Activated naive CD8-positive, alpha-beta T cell treated with anti-CD3 and anti-CD28 coated beads, Interleukin-2, amount 50 U/mL, for 24 hours (primary cell): ENCODE measurements around the gene ATCAY.

Experiments
- ATAC-seq: fragments of 150-1000 bp; cut with Tn5 transposase; one replicate; pipeline ENCODE4 v1.10.0; 2021
- DNase-seq: peaks from one replicate; pipeline ENCODE4 v3.0.0; 2021
- H3K27ac Mint-ChIP-seq: one replicate; pipeline ENCODE4 v1.8.0; 2021; ENCODE audit warnings: mild to moderate bottlenecking, mixed read lengths
- H3K27me3 Mint-ChIP-seq: one replicate; pipeline ENCODE4 v1.8.0; 2021; ENCODE audit warnings: mixed read lengths
- H3K36me3 Mint-ChIP-seq: one replicate; pipeline ENCODE4 v1.8.0; 2021; ENCODE audit warnings: low read depth, mixed read lengths
- H3K4me1 Mint-ChIP-seq: one replicate; pipeline ENCODE4 v1.8.0; 2021; ENCODE audit warnings: mixed read lengths
- H3K4me3 Mint-ChIP-seq: one replicate; pipeline ENCODE4 v1.8.0; 2021; ENCODE audit warnings: mild to moderate bottlenecking, moderate library complexity, mixed read lengths
- H3K9me3 Mint-ChIP-seq: one replicate; pipeline ENCODE4 v1.8.0; 2021; ENCODE audit warnings: mixed read lengths

The ATCAY gene, protein sequence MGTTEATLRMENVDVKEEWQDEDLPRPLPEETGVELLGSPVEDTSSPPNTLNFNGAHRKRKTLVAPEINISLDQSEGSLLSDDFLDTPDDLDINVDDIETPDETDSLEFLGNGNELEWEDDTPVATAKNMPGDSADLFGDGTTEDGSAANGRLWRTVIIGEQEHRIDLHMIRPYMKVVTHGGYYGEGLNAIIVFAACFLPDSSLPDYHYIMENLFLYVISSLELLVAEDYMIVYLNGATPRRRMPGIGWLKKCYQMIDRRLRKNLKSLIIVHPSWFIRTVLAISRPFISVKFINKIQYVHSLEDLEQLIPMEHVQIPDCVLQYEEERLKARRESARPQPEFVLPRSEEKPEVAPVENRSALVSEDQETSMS

DNA sequence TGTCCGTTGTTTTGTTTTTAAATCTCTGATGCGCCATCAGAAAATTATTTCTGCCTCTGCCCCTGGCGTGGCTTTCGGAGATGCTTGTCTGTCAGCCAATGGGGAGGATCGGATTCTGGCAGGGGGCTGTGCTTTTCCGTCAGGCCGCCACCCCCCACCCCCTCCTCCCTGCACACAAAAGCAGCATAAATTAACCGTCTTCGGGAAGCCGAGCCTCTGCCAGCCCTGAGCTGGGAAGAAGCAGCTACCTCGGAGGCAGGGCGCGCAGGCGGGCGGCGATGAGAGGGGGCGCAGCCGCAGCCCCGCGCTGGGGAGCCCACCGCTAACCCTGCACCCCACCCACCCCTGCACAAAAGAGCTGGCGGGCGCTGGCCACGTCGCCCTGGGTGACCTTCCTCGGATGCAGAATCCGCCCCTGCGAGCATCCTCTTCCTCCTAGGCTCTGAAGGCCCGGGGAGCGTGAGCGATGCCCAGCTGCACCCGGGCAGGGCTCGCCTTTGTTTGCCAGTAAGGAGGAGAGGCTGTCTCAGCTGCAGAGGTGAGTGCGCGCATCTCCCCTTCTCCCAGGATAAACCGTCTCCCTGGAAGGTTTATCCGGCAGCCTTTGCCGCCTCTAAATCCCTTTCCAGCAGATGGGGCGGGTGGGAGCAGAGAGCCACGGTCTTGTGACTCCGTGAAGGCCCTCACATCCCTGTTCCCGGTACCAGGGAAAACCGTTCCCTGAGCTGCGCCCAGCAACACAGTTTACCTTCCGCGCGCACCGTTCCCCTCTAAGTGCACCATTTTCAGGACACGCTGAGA lies at the start of gene ATCAY:
TSS of gene ATCAY (plus strand) at position 215 of the 801 bp plus-strand sequence. CDS start 5,083 bp downstream, outside the sequence.
- Mint-ChIP-seq H3K4me1 (peaks cover 10% of the 10 kb centered on the region), H3K27me3 (peaks cover 43% of the 10 kb centered on the region), H3K36me3 (no peaks in the 10 kb centered on the region), H3K27ac (no peak within 1 kb of the TSS), H3K9me3 (no peaks in the 10 kb centered on the region), H3K4me3 (no peak within 1 kb of the TSS)
- ATAC-seq (no peak), DNase-seq (no peak)

- ATAC-seq: no peak
- Mint-ChIP-seq H3K4me1 (no peaks in the 10 kb centered on the region), H3K27me3 (peaks cover 2% of the 10 kb centered on the region), H3K9me3 (no peaks in the 10 kb centered on the region), H3K4me3 (no peak overlapping the region), H3K36me3 (no peaks in the 10 kb centered on the region), H3K27ac (no peak overlapping the region)
- no peak for DNase-seq
Measured at GRCh38 chr19:3831601-3832000, 48.9 kb upstream of the ATCAY start.

DNA sequence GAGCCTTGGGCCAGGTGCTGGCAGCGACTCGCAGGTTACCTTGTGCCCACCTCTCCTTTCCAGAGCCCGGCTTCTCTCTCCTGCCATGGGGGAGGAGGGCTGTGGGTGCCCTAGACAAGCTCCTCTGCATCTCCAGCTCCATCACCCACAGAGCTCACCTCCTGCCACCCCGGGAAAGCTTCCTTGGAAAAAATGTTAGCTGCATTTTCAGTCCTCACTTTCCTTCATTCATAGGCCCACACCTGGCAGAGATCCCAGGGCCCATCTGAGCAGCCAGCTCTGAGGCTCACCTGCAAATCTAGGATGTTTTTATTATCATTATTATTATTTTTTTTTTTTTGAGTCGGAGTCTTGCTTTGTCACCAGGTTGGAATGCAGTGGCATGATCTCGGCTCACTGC lies 48.5 kb upstream of the ATCAY start:
- no peak for DNase-seq
- Mint-ChIP-seq H3K4me1 (peaks cover under 1% of the 10 kb centered on the region), H3K36me3 (no peaks in the 10 kb centered on the region), H3K27me3 (peaks cover 2% of the 10 kb centered on the region), H3K9me3 (no peaks in the 10 kb centered on the region), H3K4me3 (no peak overlapping the region), H3K27ac (no peak overlapping the region)
- no peak for ATAC-seq

DNA sequence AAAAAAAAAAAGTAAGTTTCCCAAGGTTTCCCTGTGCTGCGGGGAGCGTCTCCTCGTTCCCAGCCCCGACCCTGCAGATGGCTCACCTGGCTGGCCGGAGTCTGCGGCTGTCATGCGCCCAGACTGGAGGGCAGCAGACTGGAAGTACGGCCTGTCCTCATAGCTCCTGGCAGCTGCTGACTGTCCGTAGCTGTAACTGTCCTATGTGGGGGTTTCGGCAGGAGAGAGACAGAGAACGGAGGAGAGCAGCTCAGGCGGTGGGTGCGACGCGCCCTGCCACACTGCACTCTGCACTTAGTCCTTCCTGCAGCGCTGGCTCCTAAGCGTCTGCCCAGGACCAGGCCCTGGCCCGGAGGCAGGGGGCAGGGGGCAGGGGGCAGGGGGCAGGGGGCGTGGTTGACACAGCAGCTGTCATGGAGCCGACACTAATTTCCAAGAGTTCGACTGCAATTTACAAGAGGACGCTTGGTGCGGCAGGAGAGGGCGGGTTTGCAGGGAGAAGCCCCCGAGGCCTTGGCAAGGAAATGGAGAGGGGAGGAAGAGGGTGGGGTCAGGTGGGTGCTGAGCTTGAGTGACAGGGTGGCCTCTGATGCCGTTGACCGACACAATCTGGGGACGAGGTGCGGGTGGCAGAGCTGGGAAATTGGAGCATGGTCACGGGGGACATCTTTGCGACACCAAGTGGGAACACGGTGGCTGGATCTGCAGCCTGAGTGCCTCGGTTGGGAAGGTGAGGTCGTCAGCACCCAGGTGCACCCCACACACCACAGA lies 46.7 kb upstream of the ATCAY start:
- Mint-ChIP-seq H3K4me3 (no peak overlapping the region), H3K36me3 (no peaks in the 10 kb centered on the region), H3K27me3 (peaks cover 2% of the 10 kb centered on the region), H3K9me3 (peaks cover 11% of the 10 kb centered on the region), H3K27ac (no peak overlapping the region), H3K4me1 (peaks cover 2% of the 10 kb centered on the region)
- DNase-seq (no peak), ATAC-seq (no peak)

DNA sequence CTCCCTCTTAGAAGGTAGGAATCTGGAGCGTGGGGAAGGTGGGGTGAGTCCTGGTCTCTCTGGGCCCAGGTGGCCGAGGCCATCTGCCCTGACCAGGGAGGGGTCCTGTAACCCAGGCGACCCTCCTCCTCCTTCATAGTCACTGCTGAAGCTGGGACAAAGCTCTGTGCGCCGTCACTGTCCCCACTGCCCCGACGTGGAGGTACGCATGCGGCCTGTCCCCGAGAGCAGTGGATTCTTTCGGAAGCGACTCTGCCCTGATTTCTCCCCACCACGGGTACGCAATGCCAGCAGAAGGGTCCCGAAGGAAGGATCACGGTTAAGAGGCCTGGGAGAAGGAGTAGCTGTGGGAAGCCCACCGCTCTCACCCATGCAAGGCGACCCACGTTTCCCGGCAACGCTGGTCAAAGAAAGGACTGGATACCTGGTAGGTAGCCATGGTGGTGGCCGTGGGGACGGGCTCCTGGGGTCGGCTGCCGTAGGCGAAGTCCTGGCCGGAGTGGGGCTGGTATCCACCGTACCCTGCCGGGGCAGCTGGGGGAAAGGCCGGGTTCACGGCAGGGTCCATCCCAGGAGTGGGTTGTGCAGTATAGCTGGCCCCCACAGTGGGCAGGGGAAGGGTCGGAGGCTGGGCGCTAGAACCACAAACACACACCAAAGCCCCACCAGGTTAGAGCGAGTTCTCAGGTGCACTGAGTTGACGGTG lies 46.0 kb upstream of the ATCAY start:
- Mint-ChIP-seq H3K27ac (no peak overlapping the region), H3K9me3 (peaks cover 11% of the 10 kb centered on the region), H3K4me1 (peaks cover 2% of the 10 kb centered on the region), H3K4me3 (no peak overlapping the region), H3K36me3 (no peaks in the 10 kb centered on the region), H3K27me3 (peaks cover 2% of the 10 kb centered on the region)
- no peak for ATAC-seq
- DNase-seq: no peak

GRCh38 chr19:3835055-3835435 lies 45.4 kb upstream of the ATCAY start:
- Mint-ChIP-seq H3K36me3 (no peaks in the 10 kb centered on the region), H3K4me3 (no peak overlapping the region), H3K27ac (no peak overlapping the region), H3K27me3 (peaks cover 2% of the 10 kb centered on the region), H3K9me3 (peaks cover 11% of the 10 kb centered on the region), H3K4me1 (peaks cover 2% of the 10 kb centered on the region)
- DNase-seq (no peak), ATAC-seq (no peak)

- H3K27me3 Mint-ChIP-seq: no peaks in the 10 kb centered on the region
- no peaks in the 10 kb centered on the region for H3K36me3 Mint-ChIP-seq
- DNase-seq (no peak), ATAC-seq (no peak)
- H3K4me1 Mint-ChIP-seq: peaks cover 2% of the 10 kb centered on the region
- H3K9me3 Mint-ChIP-seq: peaks cover 11% of the 10 kb centered on the region
- H3K27ac Mint-ChIP-seq: no peak overlapping the region
- H3K4me3 Mint-ChIP-seq: no peak overlapping the region
Measured at GRCh38 chr19:3836887-3837286, 43.6 kb upstream of the ATCAY start.

DNA sequence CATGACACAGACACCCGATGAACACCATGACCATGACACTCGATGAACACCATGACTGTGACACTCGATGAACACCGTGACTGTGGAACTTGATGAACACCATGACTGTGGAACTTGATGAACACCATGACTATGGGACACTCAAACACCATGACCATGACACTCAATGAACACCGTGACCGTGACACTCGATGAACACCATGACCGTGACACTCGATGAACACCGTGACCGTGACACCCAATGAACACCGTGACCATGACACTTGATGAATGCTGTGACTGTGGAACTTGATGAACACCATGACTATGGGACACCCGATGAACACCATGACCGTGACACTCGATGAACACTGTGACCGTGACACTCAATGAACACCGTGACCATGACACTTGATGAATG lies 43.2 kb upstream of the ATCAY start:
- Mint-ChIP-seq H3K4me1 (peaks cover 2% of the 10 kb centered on the region), H3K27ac (no peak overlapping the region), H3K4me3 (no peak overlapping the region), H3K9me3 (peaks cover 11% of the 10 kb centered on the region), H3K36me3 (no peaks in the 10 kb centered on the region), H3K27me3 (no peaks in the 10 kb centered on the region)
- DNase-seq (no peak), ATAC-seq (no peak)

DNA sequence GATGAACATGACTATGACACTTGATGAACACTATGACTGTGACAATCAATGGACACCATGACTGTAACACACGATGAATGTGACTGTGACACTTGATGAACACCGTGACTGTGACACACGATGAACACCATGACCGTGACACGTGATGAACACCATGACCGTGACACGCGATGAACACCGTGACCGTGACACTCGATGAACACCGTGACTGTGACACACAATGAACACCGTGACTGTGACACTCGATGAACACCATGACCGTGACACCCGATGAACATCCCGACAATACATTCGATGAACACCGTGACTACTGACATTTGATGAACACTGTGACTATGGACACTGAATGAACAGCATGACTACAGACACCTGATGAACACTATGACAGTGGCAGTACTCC lies 42.6 kb upstream of the ATCAY start:
- Mint-ChIP-seq H3K4me3 (no peak overlapping the region), H3K9me3 (peaks cover 11% of the 10 kb centered on the region), H3K36me3 (no peaks in the 10 kb centered on the region)

DNA sequence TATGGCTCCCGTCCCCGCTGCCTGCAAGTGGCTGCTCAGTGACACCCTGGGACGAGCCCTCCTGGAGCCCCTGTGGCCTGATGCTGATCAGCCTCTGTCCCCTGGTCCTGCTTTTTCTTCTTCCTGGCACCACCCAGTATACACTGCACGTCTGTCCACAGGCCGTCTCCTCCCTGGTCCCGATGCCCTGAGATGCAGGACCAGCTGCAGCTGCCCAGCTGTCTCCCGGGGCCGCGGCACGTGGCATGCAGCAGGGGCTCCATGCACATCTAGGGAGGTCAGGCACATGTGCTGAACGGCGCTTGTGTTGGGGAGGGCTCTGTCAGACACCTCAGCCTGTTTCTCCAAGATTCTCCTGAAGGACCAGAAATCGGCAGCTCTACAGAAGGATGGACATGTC lies 41.8 kb upstream of the ATCAY start:
- DNase-seq (no peak), ATAC-seq (no peak)
- peaks cover 2% of the 10 kb centered on the region for H3K4me1 Mint-ChIP-seq

More for the DNA sequence above, 42.6 kb upstream of the ATCAY start:
- no peak overlapping the region for H3K27ac Mint-ChIP-seq
- H3K27me3 Mint-ChIP-seq: no peaks in the 10 kb centered on the region
- ATAC-seq: no peak
- peaks cover 2% of the 10 kb centered on the region for H3K4me1 Mint-ChIP-seq
- no peak for DNase-seq

GRCh38 chr19:3839941-3840340 lies 40.5 kb upstream of the ATCAY start:
- Mint-ChIP-seq H3K27ac (no peak overlapping the region), H3K4me1 (peaks cover 2% of the 10 kb centered on the region), H3K27me3 (no peaks in the 10 kb centered on the region), H3K36me3 (no peaks in the 10 kb centered on the region), H3K4me3 (no peak overlapping the region), H3K9me3 (peaks cover 11% of the 10 kb centered on the region)
- ATAC-seq: no peak
- no peak for DNase-seq

More for the DNA sequence above, 41.8 kb upstream of the ATCAY start:
- H3K4me3 Mint-ChIP-seq: no peak overlapping the region
- peaks cover 11% of the 10 kb centered on the region for H3K9me3 Mint-ChIP-seq
- H3K27me3 Mint-ChIP-seq: no peaks in the 10 kb centered on the region
- no peak overlapping the region for H3K27ac Mint-ChIP-seq
- no peaks in the 10 kb centered on the region for H3K36me3 Mint-ChIP-seq

GRCh38 chr19:3840804-3841203 lies 39.7 kb upstream of the ATCAY start:
- ATAC-seq (no peak), DNase-seq (no peak)
- H3K36me3 Mint-ChIP-seq: no peaks in the 10 kb centered on the region
- H3K4me3 Mint-ChIP-seq: no peak overlapping the region
- peaks cover 11% of the 10 kb centered on the region for H3K9me3 Mint-ChIP-seq
- no peaks in the 10 kb centered on the region for H3K27me3 Mint-ChIP-seq
- H3K4me1 Mint-ChIP-seq: peaks cover 2% of the 10 kb centered on the region
- no peak overlapping the region for H3K27ac Mint-ChIP-seq

DNA sequence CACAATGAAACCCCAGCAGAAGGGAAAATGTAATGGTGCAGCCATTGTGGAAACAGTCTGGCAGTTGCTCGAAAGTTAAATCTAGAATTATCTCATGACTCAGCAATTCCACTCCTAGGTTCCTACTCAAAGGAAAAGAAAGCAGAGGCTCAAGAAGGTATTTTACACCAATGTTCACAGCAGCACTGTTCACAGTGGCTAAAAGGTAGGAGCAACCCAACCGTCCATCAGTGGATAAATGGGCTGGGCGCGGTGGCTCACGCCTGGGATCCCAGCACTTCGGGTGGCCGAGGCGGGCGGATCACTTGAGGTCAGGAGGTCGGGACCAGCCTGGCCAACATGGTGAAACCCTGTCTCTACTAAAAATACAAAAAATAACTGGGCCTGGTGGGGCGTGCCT lies 37.5 kb upstream of the ATCAY start:
- Mint-ChIP-seq H3K27ac (no peak overlapping the region), H3K4me3 (no peak overlapping the region), H3K36me3 (no peaks in the 10 kb centered on the region), H3K4me1 (no peaks in the 10 kb centered on the region), H3K27me3 (peaks cover 3% of the 10 kb centered on the region), H3K9me3 (peaks cover 2% of the 10 kb centered on the region)
- DNase-seq: no peak
- ATAC-seq: no peak

GRCh38 chr19:3844596-3844995 lies 35.9 kb upstream of the ATCAY start:
- Mint-ChIP-seq H3K27me3 (peaks cover 3% of the 10 kb centered on the region), H3K36me3 (no peaks in the 10 kb centered on the region), H3K27ac (no peak overlapping the region), H3K9me3 (no peaks in the 10 kb centered on the region), H3K4me3 (no peak overlapping the region), H3K4me1 (no peaks in the 10 kb centered on the region)
- ATAC-seq (no peak), DNase-seq (no peak)
